Measurements from ENCODE around the gene AGAP1.
"Not testable (repeated sequence)": the region's sequence is repeated elsewhere in the genome, so short reads cannot be mapped to it uniquely, and the experiment has no call there.

The AGAP1 gene

GRCh38 chr2:235945608-235946140, 451.8 kb downstream of the AGAP1 start:
- no peak for DNase-seq (ENCODE audit: low read depth in 2 of 2)

GRCh38 chr2:235946590-235946989, 452.7 kb downstream of the AGAP1 start:
- no peak for DNase-seq (ENCODE audit: low read depth in 2 of 2)

GRCh38 chr2:235947055-235947454, 453.2 kb downstream of the AGAP1 start:
- DNase-seq (ENCODE audit: low read depth in 2 of 2) = not testable (repeated sequence)

- DNase-seq (ENCODE audit: low read depth in 2 of 2) = no peak
Measured at GRCh38 chr2:235949567-235950472, 456.0 kb downstream of the AGAP1 start.

- no peak for DNase-seq (ENCODE audit: low read depth in 2 of 2)
Measured at GRCh38 chr2:235950473-235950809, 456.6 kb downstream of the AGAP1 start.

GRCh38 chr2:235951493-235951892, 457.6 kb downstream of the AGAP1 start:
- no peak for DNase-seq (ENCODE audit: low read depth in 2 of 2)

GRCh38 chr2:235951982-235952381, 458.1 kb downstream of the AGAP1 start:
- DNase-seq (ENCODE audit: low read depth in 2 of 2) = no peak

- DNase-seq (ENCODE audit: low read depth in 2 of 2) = no peak
Measured at GRCh38 chr2:235952714-235953113, 458.9 kb downstream of the AGAP1 start.

- no peak for DNase-seq (ENCODE audit: low read depth in 2 of 2)
Measured at GRCh38 chr2:235954281-235954680, 460.4 kb downstream of the AGAP1 start.

- no peak for DNase-seq (ENCODE audit: low read depth in 2 of 2)
Measured at GRCh38 chr2:235954888-235955480, 461.1 kb downstream of the AGAP1 start.

GRCh38 chr2:235955664-235956063, 461.8 kb downstream of the AGAP1 start:
- no peak for DNase-seq (ENCODE audit: low read depth in 2 of 2)

- DNase-seq (ENCODE audit: low read depth in 2 of 2) = no peak
Measured at GRCh38 chr2:235956281-235956970, 462.6 kb downstream of the AGAP1 start.

- no peak for DNase-seq (ENCODE audit: low read depth in 2 of 2)
Measured at GRCh38 chr2:235957251-235957650, 463.4 kb downstream of the AGAP1 start.

- DNase-seq (ENCODE audit: low read depth in 2 of 2) = no peak
Measured at GRCh38 chr2:235958221-235958930, 464.5 kb downstream of the AGAP1 start.

GRCh38 chr2:235958931-235959410, 465.1 kb downstream of the AGAP1 start:
- DNase-seq (ENCODE audit: low read depth in 2 of 2) = no peak

GRCh38 chr2:235960011-235960715, 466.3 kb downstream of the AGAP1 start:
- DNase-seq (ENCODE audit: low read depth in 2 of 2) = no peak

- no peak for DNase-seq (ENCODE audit: low read depth in 2 of 2)
Measured at GRCh38 chr2:235960716-235961640, 467.1 kb downstream of the AGAP1 start.

- DNase-seq (ENCODE audit: low read depth in 2 of 2) = no peak
Measured at GRCh38 chr2:235961711-235962110, 467.9 kb downstream of the AGAP1 start.

GRCh38 chr2:235963853-235964577, 470.2 kb downstream of the AGAP1 start:
- DNase-seq (ENCODE audit: low read depth in 2 of 2) = no peak
